Esophagus squamous epithelium (tissue), 4 donors: ENCODE measurements around the gene NEMP2.

Experiments
- CTCF ChIP-seq, 6 experiments: fragments of 450-650 bp in 4 of 6; fragments of 200-600 bp in 2 of 6; sonication (generic) in 2 of 6; IDR thresholded peaks; one replicate each; pipeline ENCODE4 v1.5.1; 2016 to 2019; ENCODE audit warnings: antibody characterized with exemption in 6 of 6, mild to moderate bottlenecking in 4 of 6, moderate library complexity in 4 of 6
- POLR2A ChIP-seq, 4 donors: fragments of 450-650 bp; IDR thresholded peaks; one replicate each; pipeline ENCODE4 v1.6.1; 2017; ENCODE audit warnings: antibody characterized with exemption in 4 of 4, mild to moderate bottlenecking in 4 of 4, moderate library complexity in 3 of 4

- TF ChIP-seq CTCF (IDR thresholded peaks at IDR 0.05) (no peak), POLR2A (IDR thresholded peaks at IDR 0.05) (no peak)
Observed at GRCh38 chr2:190569994-190570755, 35.7 kb upstream of the NEMP2 start.
